H54 (cell line): Measurements from ENCODE around the gene MUC13.

ENCODE experiments used
- DNase-seq: peaks from one replicate; pipeline ENCODE4 v3.0.0; 2011; ENCODE audit warnings: low spot score, mixed read lengths; ENCODE audit not compliant: insufficient read length
- FAIRE-seq: peaks from 3 replicates; lab custom pipeline; 2011; peaks lifted over from hg19 to GRCh38; lab: Jason Lieb, UNC
- POLR2A ChIP-seq: IDR thresholded peaks from 2 replicates; pipeline ENCODE4 v1.6.1; 2011; ENCODE audit warnings: low read depth, mild to moderate bottlenecking, low read length

Gene MUC13

DNA sequence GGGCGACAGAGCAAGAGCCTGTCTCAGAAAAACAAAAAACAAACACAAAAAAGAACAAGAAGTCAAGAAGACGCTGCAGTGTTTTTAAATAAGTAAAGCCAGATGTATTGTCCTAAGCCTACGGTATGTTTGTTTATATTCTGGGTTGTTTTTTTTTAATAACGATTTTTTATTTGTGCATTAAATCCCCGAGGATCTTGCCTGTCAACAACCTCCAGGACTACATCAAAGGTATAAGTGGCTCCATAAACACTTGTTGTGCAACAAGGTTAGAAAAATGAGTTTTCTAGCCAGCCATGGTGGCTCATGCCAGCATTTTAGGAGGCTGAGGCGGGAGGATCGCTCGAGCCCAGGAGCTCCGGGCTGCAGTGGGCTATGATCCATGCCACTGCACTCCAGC is 73.5 kb downstream of the MUC13 start:
- no peak for TF ChIP-seq POLR2A
- FAIRE-seq (no peak), DNase-seq (no peak)

DNA sequence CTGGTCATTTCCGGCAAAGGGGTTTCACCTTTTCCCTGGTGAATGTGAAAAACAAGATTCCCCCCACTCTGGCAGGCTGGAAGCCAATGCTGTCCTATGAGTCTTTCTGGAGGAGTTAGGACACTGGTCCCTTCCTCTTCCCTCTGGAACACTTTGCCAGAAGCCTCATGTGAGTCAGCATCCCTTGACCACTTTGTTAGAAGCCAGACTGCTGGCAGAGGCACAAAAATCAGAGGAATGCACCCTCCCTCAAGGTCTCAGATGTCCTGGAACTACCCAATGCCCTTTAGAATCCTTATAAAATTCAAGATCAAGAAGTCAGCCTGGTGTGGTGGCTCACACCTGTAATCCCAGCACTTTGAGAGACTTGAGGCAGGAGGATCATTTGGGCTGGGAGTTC is 74.0 kb downstream of the MUC13 start:
- TF ChIP-seq POLR2A, result no peak
- peak; percentile 68 for DNase-seq
- peak; percentile 95 for FAIRE-seq

DNA sequence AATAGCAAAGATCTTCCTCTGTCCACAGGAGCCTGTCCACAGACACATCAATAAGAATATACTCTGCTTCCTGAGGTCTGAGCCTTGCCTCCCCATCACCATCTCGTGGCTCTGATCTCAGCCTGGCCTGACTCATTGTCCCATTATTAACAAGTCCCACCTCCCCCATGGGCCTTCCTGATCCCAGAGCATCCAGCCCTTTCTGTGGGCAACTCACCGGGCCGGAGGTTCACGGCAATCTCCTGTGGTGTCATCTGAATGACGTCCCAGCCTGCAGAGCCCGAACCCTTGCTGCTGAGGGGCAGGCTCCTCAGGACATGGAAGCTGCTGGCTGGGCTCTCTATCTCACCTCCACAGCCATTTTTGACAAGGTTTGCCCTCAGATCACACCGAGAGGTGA is 75.5 kb downstream of the MUC13 start:
- TF ChIP-seq POLR2A, result no peak
- FAIRE-seq, result peak; percentile 75
- DNase-seq, result peak; percentile 48

DNA sequence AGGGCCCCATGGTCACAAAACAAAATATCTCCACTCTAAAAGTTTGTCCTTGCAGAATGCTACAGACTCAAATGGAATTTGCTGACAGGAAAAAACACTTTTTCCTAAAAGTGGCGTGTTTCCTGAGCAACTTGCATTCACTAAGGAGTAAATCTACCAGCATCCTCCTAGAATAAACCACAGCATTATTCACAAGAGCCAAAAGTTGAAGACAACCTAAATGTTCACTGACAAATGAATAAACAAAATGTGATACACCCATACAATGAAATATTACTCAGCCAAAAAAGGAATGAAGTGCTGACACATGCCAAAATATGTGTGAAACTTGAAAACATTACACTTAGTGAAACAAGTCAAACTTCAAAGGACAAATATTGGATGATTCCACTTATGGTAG is 76.3 kb downstream of the MUC13 start:
- FAIRE-seq (peak; percentile 50), DNase-seq (no peak)
- no peak for TF ChIP-seq POLR2A

DNA sequence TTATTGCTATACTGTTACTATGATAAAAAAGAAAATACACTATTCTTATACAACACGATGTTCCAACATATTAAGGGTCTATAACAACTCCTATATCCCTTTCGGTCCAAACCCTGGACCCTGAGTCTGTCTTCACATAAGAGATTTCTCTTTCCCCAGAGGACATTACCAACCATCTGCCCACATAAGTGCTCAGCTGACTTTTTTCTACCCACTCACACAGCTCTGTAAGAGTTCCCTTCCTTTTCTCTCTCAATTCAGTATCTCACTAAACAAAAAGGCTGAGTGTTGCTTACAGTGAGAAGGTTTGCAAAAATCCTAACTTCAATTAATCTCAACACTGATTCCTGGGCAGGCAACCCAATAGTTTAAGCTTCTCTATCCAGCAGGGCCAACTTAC is 77.9 kb downstream of the MUC13 start:
- FAIRE-seq (no peak), DNase-seq (no peak)
- no peak for TF ChIP-seq POLR2A
